ENCODE measurements around the gene UVSSA.
A peak's percentile ranks its signal among the peaks of the same experiment; 100 is the strongest.

UVSSA gene

DNA sequence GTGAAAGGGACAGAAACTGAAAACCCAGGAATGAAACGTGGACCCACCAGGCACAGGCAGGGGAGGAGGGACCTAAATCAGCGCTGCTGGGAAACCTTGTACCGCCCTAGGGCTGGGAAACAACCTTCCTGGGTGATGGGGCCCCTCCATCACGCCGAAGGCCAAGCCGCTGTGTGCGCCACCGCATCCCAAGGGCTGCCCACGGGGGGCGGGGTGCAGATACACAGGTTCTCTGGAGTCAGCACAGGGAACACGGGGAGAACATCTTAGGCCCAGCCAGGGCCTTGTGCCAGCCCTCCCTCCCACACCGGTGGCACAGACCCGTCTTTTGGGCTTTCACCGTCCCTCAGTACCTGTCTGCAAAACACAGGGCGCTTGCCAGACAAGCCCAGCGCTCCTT, 13.0 kb downstream of the UVSSA start:
- no peak overlapping the region for H3K4me3 ChIP-seq (ENCODE audit: low read depth, low read length)
- no peak for DNase-seq (ENCODE audit: low read depth)

DNA sequence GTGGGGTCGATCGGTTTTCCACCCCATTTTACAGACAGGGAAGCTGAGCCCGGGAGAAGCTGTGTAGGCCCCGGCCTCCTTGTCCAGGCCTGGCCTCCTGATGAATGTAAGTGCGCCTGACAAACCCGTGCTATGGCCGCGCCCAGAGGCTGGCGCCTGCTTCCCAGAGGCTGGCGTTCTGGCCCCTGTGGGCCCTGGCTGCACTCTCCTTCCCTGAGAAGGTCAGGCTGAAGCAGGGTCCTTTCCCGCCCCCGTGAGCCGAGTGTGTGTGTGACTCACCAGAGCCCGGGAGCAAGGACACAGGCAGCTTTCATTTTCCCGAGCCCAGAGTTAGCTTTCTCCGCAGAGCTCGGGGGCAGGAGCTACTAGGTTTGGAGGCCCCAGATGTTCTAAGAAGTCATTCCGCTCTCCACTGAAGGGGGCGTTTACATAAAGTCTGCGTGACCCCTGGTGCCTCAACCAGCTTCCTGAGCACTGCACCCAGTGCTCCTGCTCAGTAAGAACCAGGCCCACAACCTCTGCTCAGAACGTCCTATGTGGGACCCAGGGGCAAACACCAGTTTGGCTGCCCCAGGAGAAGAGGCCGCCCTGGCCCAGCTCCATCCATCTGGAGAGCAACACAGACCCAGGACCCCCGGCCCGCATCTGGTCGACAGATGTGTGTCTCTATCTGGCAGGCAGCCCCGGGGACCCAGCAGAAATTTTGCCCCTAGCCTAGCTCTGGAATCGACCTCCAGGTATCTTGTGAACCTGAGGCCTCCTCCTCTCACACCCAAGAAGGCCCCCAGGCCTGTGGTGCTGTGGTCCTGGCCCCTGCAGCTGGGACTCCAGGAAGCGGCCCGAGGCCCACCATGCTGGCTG, 13.6 kb downstream of the UVSSA start:
- no peak overlapping the region for H3K4me3 ChIP-seq (ENCODE audit: low read depth, low read length)
- DNase-seq (ENCODE audit: low read depth): peak; percentile 31

DNA sequence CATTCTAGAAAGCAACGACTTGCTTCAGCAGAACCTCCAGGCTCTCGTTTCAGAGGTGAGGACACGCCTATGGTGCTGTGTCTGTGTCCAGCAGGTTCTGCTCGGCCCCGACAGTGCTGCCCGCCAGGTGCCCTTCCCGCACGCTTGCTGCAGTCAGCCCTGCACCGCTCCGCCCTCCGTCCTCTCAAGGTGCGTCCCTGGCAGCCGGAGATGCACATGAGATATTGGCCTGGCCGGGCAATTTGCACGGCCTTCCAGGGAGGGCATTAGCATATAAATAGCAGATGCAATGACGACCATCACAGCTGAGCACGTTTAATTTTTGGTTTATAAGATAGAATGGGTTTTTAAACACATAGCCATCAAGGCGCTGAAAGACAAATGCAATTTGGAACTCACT, 14.4 kb downstream of the UVSSA start:
- no peak overlapping the region for H3K4me3 ChIP-seq (ENCODE audit: low read depth, low read length)
- no peak for DNase-seq (ENCODE audit: low read depth)

DNA sequence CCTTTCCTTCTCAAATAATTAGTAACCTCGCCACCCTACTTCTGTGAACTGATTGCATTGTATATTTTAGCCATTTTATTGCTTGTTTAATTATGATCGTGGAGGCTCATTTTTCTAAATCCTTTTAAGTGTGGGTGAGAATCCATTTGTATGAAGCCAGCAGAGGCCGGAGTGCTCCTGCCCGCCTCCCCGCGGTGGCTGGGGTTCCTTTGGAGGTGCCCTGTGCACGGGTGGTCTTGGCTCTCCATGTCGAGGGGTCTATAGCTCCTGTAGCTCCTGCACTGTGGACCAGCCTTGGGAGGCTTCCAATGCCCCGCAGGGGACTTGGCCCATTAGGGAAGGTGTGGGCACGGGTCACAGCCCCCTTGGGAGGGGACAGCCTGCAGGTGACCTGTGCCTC, 15.0 kb downstream of the UVSSA start:
- no peak overlapping the region for H3K4me3 ChIP-seq (ENCODE audit: low read depth, low read length)
- no peak for DNase-seq (ENCODE audit: low read depth)

DNA sequence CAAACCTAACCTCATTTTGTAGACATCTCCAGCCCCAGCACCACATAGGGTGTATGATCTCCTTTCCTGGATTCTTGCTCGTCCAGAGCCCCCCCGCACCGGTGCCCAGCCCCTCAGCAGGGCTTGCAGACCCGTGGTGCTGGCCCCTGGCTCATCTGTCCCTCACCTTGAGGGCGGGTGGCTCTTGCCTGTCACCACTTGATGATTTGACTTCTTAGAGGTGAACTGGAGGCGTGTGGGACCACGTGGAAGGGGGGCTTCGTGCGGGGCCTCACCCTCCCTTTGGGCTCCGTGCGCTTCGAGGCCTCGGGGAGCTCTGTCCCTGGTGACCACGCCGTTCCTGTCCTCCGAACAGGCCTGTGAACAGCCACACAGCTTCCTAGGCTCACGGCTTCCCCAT, 15.5 kb downstream of the UVSSA start:
- DNase-seq (ENCODE audit: low read depth): no peak
- H3K4me3 ChIP-seq (ENCODE audit: low read depth, low read length): no peak overlapping the region

DNA sequence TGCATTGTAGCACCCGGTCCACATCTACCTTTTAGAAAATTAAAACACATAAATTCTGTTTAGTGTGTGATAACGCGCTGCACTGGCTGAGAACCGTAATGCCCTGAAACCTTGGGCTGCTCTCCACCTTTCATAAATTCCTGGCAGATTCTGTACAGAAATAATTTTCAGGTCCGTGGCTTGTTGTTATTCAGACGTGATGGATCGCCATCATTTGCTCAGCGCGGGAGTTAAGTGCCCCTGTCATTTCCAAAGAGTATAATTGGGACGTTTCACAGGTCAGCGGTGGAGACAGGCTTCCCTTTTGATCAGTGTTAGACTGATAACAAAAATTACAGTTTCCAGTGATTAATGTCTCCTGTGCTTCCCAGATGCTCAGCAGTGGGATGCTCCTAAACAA, 16.5 kb downstream of the UVSSA start:
- no peak for DNase-seq (ENCODE audit: low read depth)
- H3K4me3 ChIP-seq (ENCODE audit: low read depth, low read length): no peak overlapping the region

DNA sequence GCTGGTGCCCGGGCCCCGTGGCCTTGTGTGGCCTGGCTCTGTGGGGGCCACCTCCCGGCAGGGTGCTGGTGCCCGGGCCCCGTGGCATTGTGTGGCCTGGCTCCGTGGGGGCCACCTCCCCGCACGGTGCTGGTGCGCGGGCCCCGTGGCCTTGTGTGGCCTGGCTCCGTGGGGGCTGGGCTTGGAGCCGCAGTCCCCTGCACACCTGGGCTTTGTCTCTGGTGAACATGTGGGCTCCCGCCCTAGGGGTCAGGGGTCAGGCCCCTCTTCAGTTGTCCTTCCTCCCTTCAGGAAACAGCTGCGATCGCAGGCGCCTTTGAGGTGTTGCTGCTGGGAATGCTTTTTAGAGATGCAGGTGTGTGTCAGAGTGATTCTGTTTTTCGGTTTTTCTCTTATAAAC, 17.2 kb downstream of the UVSSA start:
- no peak for DNase-seq (ENCODE audit: low read depth)
- H3K4me3 ChIP-seq (ENCODE audit: low read depth, low read length): no peak overlapping the region

DNA sequence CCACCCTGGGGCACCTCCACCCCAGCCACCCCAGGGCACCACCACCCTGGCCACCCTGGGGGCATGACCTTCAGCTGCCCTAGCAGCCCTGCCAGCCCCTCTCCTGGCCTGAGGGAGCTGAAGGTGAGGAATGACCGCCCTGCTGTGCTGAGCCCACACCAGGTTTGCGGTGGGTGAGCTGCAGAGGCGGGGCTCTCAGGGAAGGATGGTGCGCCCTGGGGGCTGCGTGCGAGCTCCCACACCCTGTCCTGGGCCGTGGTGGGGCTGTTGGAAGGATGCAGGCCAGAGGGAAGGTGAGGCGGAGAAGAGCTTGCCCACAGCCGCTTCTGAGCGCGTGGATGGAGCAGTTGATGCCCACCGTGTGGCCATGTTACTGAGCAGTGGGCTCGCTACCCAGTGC, 17.7 kb downstream of the UVSSA start:
- no peak overlapping the region for H3K4me3 ChIP-seq (ENCODE audit: low read depth, low read length)
- no peak for DNase-seq (ENCODE audit: low read depth)

DNA sequence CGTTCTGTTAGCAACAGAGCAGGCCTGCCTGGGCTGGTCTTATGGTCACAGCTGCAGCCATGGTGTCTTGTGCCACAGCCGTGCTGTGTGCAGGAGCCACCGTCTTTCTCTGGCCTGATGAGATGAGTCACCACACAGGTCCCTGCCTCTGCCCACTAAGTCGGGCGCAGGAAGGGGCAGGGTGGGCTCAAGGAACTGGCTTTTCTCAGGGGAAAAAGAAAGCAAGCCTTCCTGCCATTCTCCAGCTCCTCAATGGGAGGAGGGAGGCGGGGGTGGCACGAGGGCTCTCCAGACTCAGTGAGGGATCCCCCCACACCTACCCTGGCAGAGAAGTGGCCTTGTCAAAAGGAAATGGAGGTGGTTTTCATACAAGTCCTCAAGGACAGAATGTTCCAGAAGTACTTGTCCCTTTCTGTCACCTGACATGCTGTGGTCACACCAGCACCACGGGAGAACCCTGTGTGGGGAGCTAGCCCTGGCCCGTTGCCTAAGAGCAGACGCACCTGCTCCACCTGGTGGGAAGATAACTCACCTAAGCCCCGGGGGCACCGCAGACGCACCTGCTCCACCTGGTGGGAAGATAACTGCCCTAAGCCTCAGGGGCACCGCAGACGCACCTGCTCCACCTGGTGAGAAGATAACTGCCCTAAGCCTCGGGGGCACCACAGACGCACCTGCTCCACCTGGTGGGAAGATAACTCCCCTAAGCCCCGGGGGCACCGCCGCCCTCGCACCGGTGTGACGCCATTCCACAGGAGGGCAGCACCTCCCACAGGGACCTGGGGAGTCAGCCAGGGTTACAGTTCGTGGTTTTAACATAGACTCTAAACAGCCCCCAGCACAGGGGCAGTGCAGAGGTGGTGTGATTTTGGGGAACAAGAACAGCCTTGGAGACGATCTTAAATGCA, 18.5 kb downstream of the UVSSA start:
- DNase-seq (ENCODE audit: low read depth): no peak

DNA sequence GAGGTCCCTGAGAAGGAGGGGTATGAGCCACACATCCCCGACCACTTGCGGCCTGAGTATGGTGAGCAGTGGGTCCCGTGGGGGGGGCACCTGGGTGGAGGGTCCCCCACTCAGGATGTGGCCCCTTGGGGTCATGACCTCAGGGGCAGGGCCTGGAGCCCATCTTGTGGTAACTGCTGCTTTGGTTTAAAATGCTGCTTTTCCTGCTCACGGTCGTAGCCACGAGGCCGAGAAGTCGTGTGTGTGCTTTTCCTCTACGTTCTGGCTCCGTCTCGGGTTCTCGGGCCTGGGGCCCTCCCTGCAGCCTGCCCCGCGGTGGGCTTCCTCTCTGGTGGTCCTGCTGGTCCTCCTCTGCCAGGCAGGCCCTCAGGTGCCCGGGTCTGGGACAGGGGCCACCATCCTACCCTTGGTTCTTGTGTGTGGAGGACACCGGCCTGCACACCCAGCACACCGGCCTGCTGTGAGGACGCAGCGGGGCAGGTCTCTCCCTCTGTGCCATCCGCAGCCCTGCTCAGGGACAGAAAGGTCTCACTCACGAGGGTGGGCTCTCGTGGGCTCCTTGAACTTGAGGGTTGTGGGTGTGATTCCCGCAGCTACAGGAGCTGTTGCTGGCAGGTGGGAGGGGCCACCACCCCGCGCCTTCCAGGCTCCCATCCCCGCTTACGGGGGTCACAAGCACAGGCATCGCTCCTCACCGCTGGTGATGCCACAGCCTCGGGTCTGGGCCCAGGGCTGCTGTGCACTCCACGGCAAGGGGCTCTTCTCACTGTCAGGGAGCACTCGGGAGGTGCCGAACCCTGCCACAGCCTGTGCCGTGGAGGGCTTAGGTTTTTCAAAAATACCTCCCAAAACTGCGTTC, 19.6 kb downstream of the UVSSA start:
- H3K4me3 ChIP-seq (ENCODE audit: low read depth, low read length): no peak overlapping the region
- DNase-seq (ENCODE audit: low read depth): no peak

More for the DNA sequence above, 18.5 kb downstream of the UVSSA start:
- H3K4me3 ChIP-seq (ENCODE audit: low read depth, low read length): no peak overlapping the region

DNA sequence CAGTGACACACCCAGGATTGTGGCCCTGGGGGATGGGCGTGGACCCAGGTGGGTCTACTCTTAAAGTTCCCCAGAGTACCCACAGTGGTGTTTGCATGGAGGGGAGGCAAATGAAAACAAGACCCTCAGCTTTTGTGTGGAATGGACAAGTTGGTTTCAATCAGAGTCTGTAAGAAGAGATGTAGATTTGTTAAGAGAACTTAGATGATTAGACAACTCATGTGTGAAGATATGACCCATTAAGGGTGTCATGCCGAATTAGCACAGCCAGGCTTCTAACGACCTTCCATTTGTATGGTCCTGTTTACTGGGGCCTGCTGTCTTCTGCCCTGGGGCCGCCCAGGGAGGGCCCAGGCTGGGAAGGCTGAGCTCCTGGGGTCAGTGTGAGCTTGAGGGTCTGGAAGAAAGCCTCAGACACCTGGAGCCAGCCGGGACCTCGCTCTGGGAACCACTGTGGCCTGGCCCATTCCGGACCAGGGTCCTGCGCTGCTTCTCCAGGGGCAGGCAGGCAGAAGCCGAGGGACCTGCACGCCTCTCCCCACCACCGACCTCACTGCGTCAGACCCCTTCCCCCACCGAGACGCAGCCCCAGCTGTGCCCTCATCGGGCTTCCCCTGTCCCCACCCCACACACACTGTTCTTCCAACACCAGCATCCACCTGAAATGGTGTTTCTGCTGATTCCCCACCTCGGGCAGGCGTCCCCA, 20.4 kb downstream of the UVSSA start:
- H3K4me3 ChIP-seq (ENCODE audit: low read depth, low read length): no peak overlapping the region
- no peak for DNase-seq (ENCODE audit: low read depth)

DNA sequence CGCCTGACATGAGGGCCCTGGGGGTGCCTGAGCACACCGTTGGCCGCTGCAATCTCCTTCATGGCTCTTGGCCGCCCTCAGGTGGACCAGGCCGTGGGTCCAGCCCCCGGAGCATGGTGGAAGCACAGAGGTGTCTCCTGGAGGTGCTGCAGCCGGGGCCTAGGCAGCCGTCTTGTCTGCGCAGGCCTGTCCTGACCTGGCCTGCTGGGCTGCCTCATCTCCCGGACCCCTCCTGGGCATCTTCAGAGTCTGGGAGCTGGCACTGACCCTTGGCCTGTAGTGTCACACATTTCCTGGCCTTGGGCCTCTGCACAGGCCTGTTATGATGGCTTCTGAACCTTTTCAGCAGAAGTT, 20.9 kb downstream of the UVSSA start:
- H3K4me3 ChIP-seq (ENCODE audit: low read depth, low read length): no peak overlapping the region
- DNase-seq (ENCODE audit: low read depth): no peak

DNA sequence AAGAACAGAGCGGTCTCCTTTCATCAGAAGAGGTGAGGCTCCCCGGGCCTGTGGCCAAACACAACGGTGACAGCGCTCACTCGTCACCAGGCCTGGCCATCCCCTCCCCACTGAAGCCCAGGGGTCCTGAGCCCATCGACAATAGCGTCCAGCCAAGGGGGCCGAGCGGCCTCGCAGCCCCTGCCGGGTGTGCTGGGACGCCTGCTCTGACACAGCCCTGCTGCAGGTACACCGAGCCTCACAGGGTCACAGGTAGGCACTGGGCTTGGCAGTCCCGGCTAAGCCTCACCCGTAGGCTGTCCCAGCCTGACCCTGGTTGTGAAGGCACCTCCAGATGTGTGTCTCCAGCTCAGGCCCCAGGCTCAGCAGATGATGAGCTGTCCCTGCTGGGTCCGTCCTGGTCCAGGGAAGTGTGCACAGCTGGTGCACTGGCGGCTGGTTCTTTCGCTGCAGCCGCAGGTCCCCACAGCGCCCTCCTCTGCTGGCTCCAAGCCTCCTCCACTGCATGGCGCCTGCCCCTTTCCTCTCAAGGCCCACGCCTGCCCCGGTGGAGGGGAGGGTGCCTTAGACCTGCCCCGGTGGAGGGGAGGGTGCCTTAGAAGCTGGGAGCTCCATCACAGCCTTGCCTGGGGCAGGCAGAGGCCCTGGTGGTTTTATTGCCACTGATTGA, 21.5 kb downstream of the UVSSA start:
- DNase-seq (ENCODE audit: low read depth): no peak

DNA sequence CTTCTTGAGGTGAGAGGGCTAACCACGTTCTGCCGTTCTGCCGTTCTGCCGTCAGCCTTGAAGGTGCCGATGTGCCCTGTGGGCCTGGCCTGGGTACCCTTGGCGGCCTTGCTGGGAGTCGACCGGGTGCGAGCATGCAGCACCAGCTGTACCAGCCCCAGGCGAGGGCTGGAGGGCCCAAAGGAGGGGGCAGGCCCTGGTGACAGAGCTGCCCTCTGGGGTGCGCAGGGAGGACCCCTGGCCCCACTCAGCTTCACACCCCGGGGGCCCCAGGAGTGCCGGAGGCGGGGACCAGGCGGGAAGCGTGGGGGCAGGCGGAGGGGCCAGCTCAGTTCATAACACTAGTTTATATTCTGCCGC, 22.1 kb downstream of the UVSSA start:
- DNase-seq (ENCODE audit: low read depth): no peak

More for the DNA sequence above, 21.5 kb downstream of the UVSSA start:
- no peak overlapping the region for H3K4me3 ChIP-seq (ENCODE audit: low read depth, low read length)

DNA sequence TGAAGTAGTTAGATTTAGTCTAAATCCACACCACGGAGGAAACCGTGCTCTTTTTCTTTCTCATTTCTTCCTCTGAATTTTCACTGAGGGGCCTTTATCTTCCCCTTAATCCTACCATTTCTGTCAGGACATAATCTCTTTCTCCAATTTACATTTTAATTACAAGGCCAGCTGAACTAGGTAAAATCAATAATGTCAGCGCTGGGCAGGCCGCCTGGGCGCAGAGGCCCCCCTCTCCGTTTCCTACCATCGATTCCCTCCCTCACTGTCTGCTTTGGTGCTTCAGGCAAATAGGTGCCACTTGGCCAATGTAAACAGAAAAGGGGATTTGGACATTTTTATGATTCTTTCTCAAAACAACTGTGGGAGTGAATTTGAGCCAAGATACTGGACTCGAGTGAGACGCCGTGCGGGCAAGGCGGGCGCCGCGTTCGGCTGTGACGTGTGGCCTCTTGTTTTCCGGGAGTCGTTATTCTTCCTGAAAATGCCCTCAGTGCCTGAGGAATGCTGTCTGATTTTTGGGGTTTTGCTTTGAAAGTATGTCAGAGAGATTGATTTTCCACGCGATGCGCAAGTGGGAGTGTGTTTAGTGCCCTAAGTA, 22.6 kb downstream of the UVSSA start:
- DNase-seq (ENCODE audit: low read depth): no peak
- H3K4me3 ChIP-seq (ENCODE audit: low read depth, low read length): no peak overlapping the region

More for the DNA sequence above, 22.1 kb downstream of the UVSSA start:
- no peak overlapping the region for H3K4me3 ChIP-seq (ENCODE audit: low read depth, low read length)

DNA sequence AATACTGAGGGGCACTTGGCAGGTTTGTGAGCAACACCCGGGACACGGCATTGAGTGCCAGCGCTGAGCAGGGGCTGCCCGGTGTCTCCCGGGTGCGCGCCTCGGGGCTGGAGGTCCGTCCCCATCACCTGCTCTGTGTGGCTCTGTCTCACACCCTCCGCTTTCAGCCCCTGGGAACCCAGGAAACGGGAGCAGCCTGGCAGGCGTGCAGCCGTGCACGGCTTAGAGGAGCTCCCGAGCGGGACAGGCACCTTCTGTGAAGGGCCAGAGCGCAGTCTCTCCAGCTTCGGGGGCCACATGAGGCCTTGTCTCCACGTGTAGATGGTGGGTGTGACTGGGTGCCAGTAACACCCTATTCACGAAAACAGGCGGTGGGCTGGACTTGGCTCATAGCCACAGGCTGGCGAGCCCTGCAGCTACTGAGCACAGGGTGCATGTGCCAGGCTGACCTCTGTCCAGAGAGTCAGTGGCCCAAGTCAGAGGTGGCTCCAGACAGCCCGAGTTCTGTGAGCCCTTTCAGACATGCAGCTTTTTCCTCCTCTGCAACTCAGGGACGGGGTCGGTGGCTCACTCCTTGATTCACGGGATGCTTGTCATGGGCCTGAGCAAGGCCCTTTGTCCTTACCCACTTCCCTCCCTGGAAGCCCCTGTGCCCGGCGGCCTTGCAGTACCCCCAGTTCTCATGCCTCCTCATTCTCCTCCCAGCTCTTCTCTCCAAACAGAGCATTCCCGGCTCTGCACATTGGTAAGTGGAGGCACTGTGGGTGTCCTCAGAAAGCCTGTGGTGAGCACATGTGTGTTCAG, 23.5 kb downstream of the UVSSA start:
- no peak for DNase-seq (ENCODE audit: low read depth)
- no peak overlapping the region for H3K4me3 ChIP-seq (ENCODE audit: low read depth, low read length)

Measured in skeletal muscle cell (primary cell).